Measurements from ENCODE around the gene SYT9.

DNA sequence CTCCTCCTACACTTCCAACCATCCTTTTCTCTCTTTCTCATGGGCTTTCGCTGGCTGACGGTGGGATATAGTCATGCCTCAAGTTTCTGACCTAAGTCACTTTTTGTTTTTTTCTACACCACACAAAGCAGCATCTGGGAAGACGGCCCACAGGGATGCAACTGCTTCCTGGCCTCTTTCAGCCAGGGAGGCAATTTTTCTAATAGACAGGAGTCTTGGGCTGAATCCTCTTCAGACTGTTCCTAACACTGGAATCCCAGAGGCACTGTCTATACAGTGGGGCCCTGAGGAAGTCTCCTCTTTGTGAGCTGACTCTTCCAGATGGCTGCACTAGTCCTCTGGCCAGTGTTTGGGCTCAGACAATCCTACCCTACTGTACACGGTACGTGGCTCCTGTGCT lies 193.9 kb downstream of the SYT9 start:
- no peak for TF ChIP-seq CTCF (IDR thresholded peaks at IDR 0.05)
- TF ChIP-seq EP300 (IDR thresholded peaks at IDR 0.05) = no peak
- no peak for TF ChIP-seq HOXB13 (CRISPR knock-in tag; IDR thresholded peaks at IDR 0.05; ENCODE audit: low read depth)
- TF ChIP-seq CBX2 (IDR thresholded peaks at IDR 0.05; ENCODE audit: borderline replicate concordance, low read depth) = no peak
- no peak for TF ChIP-seq USF2 (IDR thresholded peaks at IDR 0.05)
- TF ChIP-seq HDAC2 (IDR thresholded peaks at IDR 0.05) = no peak
- TF ChIP-seq, protein P1, sequence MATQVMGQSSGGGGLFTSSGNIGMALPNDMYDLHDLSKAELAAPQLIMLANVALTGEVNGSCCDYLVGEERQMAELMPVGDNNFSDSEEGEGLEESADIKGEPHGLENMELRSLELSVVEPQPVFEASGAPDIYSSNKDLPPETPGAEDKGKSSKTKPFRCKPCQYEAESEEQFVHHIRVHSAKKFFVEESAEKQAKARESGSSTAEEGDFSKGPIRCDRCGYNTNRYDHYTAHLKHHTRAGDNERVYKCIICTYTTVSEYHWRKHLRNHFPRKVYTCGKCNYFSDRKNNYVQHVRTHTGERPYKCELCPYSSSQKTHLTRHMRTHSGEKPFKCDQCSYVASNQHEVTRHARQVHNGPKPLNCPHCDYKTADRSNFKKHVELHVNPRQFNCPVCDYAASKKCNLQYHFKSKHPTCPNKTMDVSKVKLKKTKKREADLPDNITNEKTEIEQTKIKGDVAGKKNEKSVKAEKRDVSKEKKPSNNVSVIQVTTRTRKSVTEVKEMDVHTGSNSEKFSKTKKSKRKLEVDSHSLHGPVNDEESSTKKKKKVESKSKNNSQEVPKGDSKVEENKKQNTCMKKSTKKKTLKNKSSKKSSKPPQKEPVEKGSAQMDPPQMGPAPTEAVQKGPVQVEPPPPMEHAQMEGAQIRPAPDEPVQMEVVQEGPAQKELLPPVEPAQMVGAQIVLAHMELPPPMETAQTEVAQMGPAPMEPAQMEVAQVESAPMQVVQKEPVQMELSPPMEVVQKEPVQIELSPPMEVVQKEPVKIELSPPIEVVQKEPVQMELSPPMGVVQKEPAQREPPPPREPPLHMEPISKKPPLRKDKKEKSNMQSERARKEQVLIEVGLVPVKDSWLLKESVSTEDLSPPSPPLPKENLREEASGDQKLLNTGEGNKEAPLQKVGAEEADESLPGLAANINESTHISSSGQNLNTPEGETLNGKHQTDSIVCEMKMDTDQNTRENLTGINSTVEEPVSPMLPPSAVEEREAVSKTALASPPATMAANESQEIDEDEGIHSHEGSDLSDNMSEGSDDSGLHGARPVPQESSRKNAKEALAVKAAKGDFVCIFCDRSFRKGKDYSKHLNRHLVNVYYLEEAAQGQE (IDR thresholded peaks at IDR 0.05) = no peak
- TF ChIP-seq KDM1A (IDR thresholded peaks at IDR 0.05; ENCODE audit: low read depth) = no peak
- TF ChIP-seq MAZ (IDR thresholded peaks at IDR 0.05; ENCODE audit: borderline replicate concordance, low read depth, low read length) = no peak
- no peak for TF ChIP-seq CEBPB (IDR thresholded peaks at IDR 0.05)
- TF ChIP-seq POLR2A (IDR thresholded peaks at IDR 0.05; ENCODE audit: low read length) = no peak
- TF ChIP-seq KDM5A (IDR thresholded peaks at IDR 0.05) = no peak
- no peak for TF ChIP-seq RFX5 (IDR thresholded peaks at IDR 0.05)

All from A549 (cell line).